A549 (cell line): Measurements from ENCODE around the gene PRG3.

Experiments
- BHLHE40 ChIP-seq: IDR thresholded peaks from 2 replicates; pipeline ENCODE4 v1.6.1; 2012; ENCODE audit warnings: low read depth, low read length, inconsistent platforms
- CEBPB ChIP-seq, 2 experiments: fragments of >200 bp in 1 of 2; sonication (Bioruptor Twin) in 1 of 2; formaldehyde crosslinking in 1 of 2; IDR thresholded peaks; 2 replicates each; pipeline ENCODE4 v1.6.1; 2012 to 2016
- MAFK ChIP-seq: fragments of 450-650 bp; IDR thresholded peaks from 2 replicates; pipeline ENCODE4 v1.6.1; 2014; ENCODE audit not compliant: partially characterized antibody
- MYC ChIP-seq: IDR thresholded peaks from 2 replicates; pipeline ENCODE4 v1.6.1; 2012; ENCODE audit warnings: mild to moderate bottlenecking, inconsistent platforms, low read length, improper control_type of control experiment, borderline replicate concordance
- RAD21 ChIP-seq, 2 experiments: fragments of >200 bp in 1 of 2; sonication (Bioruptor Twin) in 1 of 2; formaldehyde crosslinking in 1 of 2; IDR thresholded peaks in 1 of 2; conservative IDR thresholded peaks in 1 of 2; 2 replicates in 1 of 2; 3 replicates in 1 of 2; pipeline ENCODE4 v1.6.1; 2012 to 2018; ENCODE audit warnings: inconsistent platforms in 1 of 2
- RFX5 ChIP-seq: fragments of 450-650 bp; IDR thresholded peaks from 2 replicates; pipeline ENCODE4 v1.7.1; 2014; ENCODE audit warnings: antibody characterized with exemption, mild to moderate bottlenecking, moderate library complexity
- SMC3 ChIP-seq: fragments of >200 bp; sonication (Bioruptor Twin); formaldehyde crosslinking; IDR thresholded peaks from 3 replicates; pipeline ENCODE4 v1.6.1; 2018; ENCODE audit warnings: inconsistent platforms
- TF ChIP-seq, protein P1 (sequence below): IDR thresholded peaks from 2 replicates; pipeline ENCODE4 v1.6.1; 2012
- TF ChIP-seq, protein P2 (sequence below): IDR thresholded peaks from 2 replicates; pipeline ENCODE4 v1.6.1; 2012
- TF ChIP-seq, protein P3 (sequence below): fragments of >200 bp; sonication (Bioruptor Twin); formaldehyde crosslinking; IDR thresholded peaks from 3 replicates; pipeline ENCODE4 v1.5.1; 2016

DNA sequence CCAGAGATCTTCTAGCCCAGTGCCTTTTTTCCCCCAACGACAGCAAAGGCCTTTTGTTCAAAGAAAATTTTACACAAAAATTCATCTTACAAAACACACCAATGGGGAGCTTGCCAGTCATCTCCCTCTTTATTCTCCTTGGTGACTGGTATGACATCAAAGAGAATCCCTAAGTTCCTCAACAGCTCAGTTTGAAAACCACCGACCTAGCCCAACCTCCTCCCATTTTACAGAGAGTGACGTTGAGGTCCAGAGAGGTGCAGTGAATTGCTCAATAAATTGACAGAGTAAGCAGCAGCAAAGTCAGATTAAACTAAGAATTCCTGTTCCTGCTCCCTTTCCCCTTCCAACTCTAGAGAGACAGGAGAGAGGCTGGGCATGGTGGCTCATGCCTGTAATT lies 38.2 kb upstream of the PRG3 start:
- TF ChIP-seq, protein P1, sequence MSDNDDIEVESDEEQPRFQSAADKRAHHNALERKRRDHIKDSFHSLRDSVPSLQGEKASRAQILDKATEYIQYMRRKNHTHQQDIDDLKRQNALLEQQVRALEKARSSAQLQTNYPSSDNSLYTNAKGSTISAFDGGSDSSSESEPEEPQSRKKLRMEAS, result no peak
- TF ChIP-seq, protein P2, sequence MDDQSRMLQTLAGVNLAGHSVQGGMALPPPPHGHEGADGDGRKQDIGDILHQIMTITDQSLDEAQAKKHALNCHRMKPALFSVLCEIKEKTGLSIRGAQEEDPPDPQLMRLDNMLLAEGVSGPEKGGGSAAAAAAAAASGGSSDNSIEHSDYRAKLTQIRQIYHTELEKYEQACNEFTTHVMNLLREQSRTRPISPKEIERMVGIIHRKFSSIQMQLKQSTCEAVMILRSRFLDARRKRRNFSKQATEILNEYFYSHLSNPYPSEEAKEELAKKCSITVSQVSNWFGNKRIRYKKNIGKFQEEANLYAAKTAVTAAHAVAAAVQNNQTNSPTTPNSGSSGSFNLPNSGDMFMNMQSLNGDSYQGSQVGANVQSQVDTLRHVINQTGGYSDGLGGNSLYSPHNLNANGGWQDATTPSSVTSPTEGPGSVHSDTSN, result no peak
- TF ChIP-seq, protein P3, sequence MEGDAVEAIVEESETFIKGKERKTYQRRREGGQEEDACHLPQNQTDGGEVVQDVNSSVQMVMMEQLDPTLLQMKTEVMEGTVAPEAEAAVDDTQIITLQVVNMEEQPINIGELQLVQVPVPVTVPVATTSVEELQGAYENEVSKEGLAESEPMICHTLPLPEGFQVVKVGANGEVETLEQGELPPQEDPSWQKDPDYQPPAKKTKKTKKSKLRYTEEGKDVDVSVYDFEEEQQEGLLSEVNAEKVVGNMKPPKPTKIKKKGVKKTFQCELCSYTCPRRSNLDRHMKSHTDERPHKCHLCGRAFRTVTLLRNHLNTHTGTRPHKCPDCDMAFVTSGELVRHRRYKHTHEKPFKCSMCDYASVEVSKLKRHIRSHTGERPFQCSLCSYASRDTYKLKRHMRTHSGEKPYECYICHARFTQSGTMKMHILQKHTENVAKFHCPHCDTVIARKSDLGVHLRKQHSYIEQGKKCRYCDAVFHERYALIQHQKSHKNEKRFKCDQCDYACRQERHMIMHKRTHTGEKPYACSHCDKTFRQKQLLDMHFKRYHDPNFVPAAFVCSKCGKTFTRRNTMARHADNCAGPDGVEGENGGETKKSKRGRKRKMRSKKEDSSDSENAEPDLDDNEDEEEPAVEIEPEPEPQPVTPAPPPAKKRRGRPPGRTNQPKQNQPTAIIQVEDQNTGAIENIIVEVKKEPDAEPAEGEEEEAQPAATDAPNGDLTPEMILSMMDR, result no peak
- no peak for TF ChIP-seq CEBPB (IDR thresholded peaks at IDR 0.05)
- TF ChIP-seq MAFK, result no peak
- TF ChIP-seq SMC3, result no peak
- TF ChIP-seq RAD21 (conservative IDR thresholded peaks at IDR 0.05 in 1 of 2, IDR thresholded peaks at IDR 0.05 in 1 of 2), result no peak
- TF ChIP-seq BHLHE40, result no peak
- TF ChIP-seq MYC, result no peak
- no peak for TF ChIP-seq RFX5
